Mammary epithelial cell (primary cell): Measurements from ENCODE around the gene DUSP3.

Experiments
- EZH2 ChIP-seq: IDR thresholded peaks from 2 replicates; pipeline ENCODE4 v1.6.1; 2012; ENCODE audit warnings: low read length, inconsistent platforms, borderline replicate concordance
- TF ChIP-seq, protein P1 (sequence below), 2 donors: IDR thresholded peaks in 1 of 2; conservative IDR thresholded peaks in 1 of 2; 2 replicates each; pipeline ENCODE4 v1.5.1; 2011 to 2012; ENCODE audit warnings: inconsistent platforms in 2 of 2, low read length in 2 of 2, mild to moderate bottlenecking in 2 of 2, control low read depth in 1 of 2, low read depth in 1 of 2; ENCODE audit not compliant: insufficient read depth in 1 of 2; ENCODE audit errors: extremely low read depth in 1 of 2

DNA sequence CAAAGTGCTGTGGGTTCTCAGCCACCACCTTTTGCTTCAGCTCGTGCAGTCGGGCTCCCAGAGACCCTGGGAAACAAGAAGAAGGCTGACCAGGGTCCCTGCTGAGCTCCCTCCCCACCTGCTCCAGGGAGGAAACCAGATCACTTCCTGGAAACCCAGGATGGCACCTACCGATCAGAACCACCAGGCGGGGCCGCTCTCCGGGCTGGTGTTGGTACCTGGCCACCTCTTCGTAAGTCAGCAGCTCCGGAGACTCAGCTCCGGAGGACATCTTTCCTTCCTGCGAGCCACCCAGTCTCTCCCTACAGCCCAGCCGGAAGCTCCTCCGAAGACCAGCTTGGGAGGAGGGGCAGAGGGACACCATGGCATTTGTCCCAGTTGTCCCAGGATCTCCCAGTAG, 35.2 kb upstream of the DUSP3 start:
- TF ChIP-seq, protein P1, sequence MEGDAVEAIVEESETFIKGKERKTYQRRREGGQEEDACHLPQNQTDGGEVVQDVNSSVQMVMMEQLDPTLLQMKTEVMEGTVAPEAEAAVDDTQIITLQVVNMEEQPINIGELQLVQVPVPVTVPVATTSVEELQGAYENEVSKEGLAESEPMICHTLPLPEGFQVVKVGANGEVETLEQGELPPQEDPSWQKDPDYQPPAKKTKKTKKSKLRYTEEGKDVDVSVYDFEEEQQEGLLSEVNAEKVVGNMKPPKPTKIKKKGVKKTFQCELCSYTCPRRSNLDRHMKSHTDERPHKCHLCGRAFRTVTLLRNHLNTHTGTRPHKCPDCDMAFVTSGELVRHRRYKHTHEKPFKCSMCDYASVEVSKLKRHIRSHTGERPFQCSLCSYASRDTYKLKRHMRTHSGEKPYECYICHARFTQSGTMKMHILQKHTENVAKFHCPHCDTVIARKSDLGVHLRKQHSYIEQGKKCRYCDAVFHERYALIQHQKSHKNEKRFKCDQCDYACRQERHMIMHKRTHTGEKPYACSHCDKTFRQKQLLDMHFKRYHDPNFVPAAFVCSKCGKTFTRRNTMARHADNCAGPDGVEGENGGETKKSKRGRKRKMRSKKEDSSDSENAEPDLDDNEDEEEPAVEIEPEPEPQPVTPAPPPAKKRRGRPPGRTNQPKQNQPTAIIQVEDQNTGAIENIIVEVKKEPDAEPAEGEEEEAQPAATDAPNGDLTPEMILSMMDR (conservative IDR thresholded peaks at IDR 0.05 in 1 of 2, IDR thresholded peaks at IDR 0.05 in 1 of 2; ENCODE audit: extremely low read depth in 1 of 2, insufficient read depth in 1 of 2, low read depth in 1 of 2, low read length in 2 of 2), result no peak
- TF ChIP-seq EZH2, result no peak
